Stomach (tissue), 9 donors: Measurements from ENCODE around the gene ANKRD33B. TPM values are rescaled to one million over a fixed set of nuclear protein-coding genes. Genes with fewer than 3 reads are reported as not detected.

ENCODE experiments used
- DNase-seq, 2 donors: peaks; one replicate each; pipeline versions ENCODE4 v3.0.0 to v3.0.0-alpha.2; 2013 to 2019
- H3K27ac ChIP-seq, 5 donors: fragments of 200-600 bp in 4 of 5; sonication (generic) in 4 of 5; one replicate each; pipeline ENCODE4 v1.5.1; 2013 to 2019; ENCODE audit warnings: mild to moderate bottlenecking in 1 of 5, moderate library complexity in 1 of 5
- H3K27me3 ChIP-seq, 3 donors: fragments of 200-600 bp; sonication (generic); one replicate each; pipeline ENCODE4 v1.5.1; 2017 to 2019; ENCODE audit warnings: mixed run types in 1 of 3
- H3K36me3 ChIP-seq, 4 donors: fragments of 200-600 bp; sonication (generic); 1 replicate in 3 of 4; 2 replicates in 1 of 4; pipeline ENCODE4 v1.5.1; 2016 to 2019
- H3K4me1 ChIP-seq, 4 donors: fragments of 200-600 bp; sonication (generic); one replicate each; pipeline ENCODE4 v1.5.1; 2016 to 2019
- H3K4me3 ChIP-seq, 4 donors: fragments of 200-600 bp; sonication (generic) in 3 of 4; one replicate each; pipeline ENCODE4 v1.5.1; 2016 to 2019; ENCODE audit warnings: mild to moderate bottlenecking in 1 of 4
- H3K9me3 ChIP-seq, 4 donors: fragments of 200-600 bp; sonication (generic); one replicate each; pipeline ENCODE4 v1.5.1; 2016 to 2019
- CTCF ChIP-seq, 7 experiments: fragments of 450-650 bp in 4 of 7; fragments of 200-600 bp in 3 of 7; sonication (generic) in 3 of 7; IDR thresholded peaks; one replicate each; pipeline ENCODE4 v1.5.1; 2016 to 2019; ENCODE audit warnings: antibody characterized with exemption in 7 of 7, control low read depth in 2 of 7, mild to moderate bottlenecking in 1 of 7
- EP300 ChIP-seq: sonication (generic); formaldehyde crosslinking; IDR thresholded peaks from one replicate; pipeline ENCODE4 v1.6.1; 2017; ENCODE audit warnings: antibody characterized with exemption
- POLR2A ChIP-seq, 4 donors: fragments of 450-650 bp; IDR thresholded peaks; one replicate each; pipeline ENCODE4 v1.6.1; 2016; ENCODE audit warnings: antibody characterized with exemption in 4 of 4, control low read depth in 2 of 4, mild to moderate bottlenecking in 1 of 4, moderate library complexity in 1 of 4
- POLR2AphosphoS5 ChIP-seq, 3 donors: sonication (generic); formaldehyde crosslinking; IDR thresholded peaks; one replicate each; pipeline ENCODE4 v1.6.1; 2016; ENCODE audit warnings: antibody characterized with exemption in 3 of 3
- WGBS, 5 donors: extraction: QIAGEN DNeasy Blood & Tissue Kit in 3 of 5; methylation state at CpG; one replicate each; pipeline versions ENCODE4 v1.1.5 to v1.1.7; 2013 to 2018; 5-methylcytosine and 5-hydroxymethylcytosine counted together
- intact Hi-C: fragments of 100-400 bp; cut with DNase I; formaldehyde crosslinking; loops from one replicate; pipeline ENCODE4 v1.15.1; 2023; ENCODE audit warnings: low total_unique reads
- polyA plus RNA-seq, 3 donors: library from polyadenylated mRNA; stranded (reverse); fragments of 200-250 nt; gene quantifications; one replicate each; pipeline ENCODE4 v1.2.3, GENCODE V29; 2013
- total RNA-seq, 5 donors: library from RNA; depleted of rRNA; stranded (reverse); fragments of >200 nt; gene quantifications; one replicate each; pipeline versions ENCODE4 v1.1.0 to v1.2.3, GENCODE V29; 2014 to 2016
- donor health status: healthy with polysubstance abuse.
- donor health status: Bipolar disorder and iron deficiency.
- donor health status: healthy.

The ANKRD33B gene
- total and polyA plus RNA-seq, 8 donors = 0.45 to 6.4 (median 1.8) TPM

DNA sequence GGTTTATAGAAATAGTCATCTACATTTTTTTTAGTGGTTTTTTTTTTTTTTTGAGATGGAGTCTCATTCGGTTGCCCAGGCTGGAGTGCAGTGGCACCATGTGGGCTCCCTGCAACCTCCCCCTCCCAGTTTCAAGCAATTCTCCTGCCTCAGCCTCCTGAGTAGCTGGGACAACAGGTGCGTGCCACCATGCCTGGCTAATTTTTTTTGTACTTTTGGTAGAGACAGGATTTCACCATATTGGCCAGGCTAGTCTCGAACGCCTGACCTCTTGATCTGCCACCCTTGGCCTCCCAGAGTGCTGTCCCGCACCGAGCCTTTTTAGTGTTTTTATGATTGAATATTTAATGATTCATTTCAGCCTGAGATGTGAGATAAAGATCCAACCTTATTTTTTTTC is 27.3 kb downstream of the ANKRD33B start:
- no peaks in the 10 kb centered on the region for H3K36me3 ChIP-seq
- no peak overlapping the region for H3K4me3 ChIP-seq
- TF ChIP-seq CTCF (IDR thresholded peaks at IDR 0.05) (no peak), POLR2AphosphoS5 (IDR thresholded peaks at IDR 0.05) (no peak), EP300 (no peak), POLR2A (IDR thresholded peaks at IDR 0.05) (no peak)
- H3K27ac ChIP-seq = peak overlapping the region in 1 of 5 donors; percentile 0
- no peaks in the 10 kb centered on the region for H3K9me3 ChIP-seq
- intact Hi-C loops = no loop called here
- no peak for DNase-seq
- WGBS, 5 donors = 77 to 94% (median 89%) methylated on average over 5 to 6 of the region's 6 CpGs
- no peaks in the 10 kb centered on the region for H3K27me3 ChIP-seq
- H3K4me1 ChIP-seq = peaks cover 0 to 12% (median 6%) of the 10 kb centered on the region in 4 donors

DNA sequence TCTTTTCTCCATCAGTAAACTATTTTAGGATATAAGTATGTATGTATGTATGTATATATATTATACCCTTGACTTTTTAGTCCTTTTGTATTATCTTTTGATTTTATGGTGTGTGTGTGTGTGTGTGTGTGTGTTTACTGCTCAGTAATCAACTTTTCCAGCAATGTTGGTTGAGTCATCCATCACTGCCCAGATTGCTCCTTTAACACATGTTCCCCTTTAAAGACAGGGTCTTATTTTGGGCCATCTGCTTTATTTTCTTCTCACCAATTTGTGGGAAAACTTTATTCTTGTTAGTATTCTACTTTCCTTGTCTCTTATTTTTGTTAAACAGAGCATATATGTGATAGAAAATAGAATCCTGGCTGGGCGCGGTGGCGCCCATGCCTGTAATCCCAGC is 28.1 kb downstream of the ANKRD33B start:
- H3K9me3 ChIP-seq = no peaks in the 10 kb centered on the region
- intact Hi-C loops = no loop called here
- no peaks in the 10 kb centered on the region for H3K27me3 ChIP-seq
- H3K4me1 ChIP-seq = peaks cover 0 to 13% (median 7%) of the 10 kb centered on the region in 4 donors
- no peak for DNase-seq
- TF ChIP-seq POLR2AphosphoS5 (IDR thresholded peaks at IDR 0.05) (no peak), CTCF (IDR thresholded peaks at IDR 0.05) (no peak), POLR2A (IDR thresholded peaks at IDR 0.05) (no peak), EP300 (no peak)
- H3K4me3 ChIP-seq = no peak overlapping the region
- H3K27ac ChIP-seq = no peak overlapping the region
- no peaks in the 10 kb centered on the region for H3K36me3 ChIP-seq
- 62 to 90% (median 67%) methylated on average over 3 of the region's 3 CpGs for WGBS, 5 donors

DNA sequence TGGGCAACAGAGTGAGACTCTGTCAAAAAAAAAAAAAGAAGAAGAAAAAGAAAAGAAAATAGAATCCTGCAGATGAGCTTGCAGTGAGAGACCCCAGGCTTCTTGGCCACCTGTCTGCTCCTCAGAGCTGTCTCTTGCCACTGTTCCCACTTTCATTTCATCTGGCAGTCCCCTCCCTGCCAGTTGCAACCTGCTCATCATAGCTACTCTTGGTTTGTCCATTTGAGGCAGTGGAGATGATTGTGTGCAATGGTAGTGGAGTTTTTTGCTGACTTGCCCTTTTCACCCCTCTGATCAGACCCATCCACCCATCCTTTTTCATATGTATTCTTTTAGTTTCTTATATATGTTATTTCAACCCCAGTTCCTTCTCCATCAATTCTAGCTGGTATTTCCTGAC is 28.7 kb downstream of the ANKRD33B start:
- DNase-seq = no peak
- TF ChIP-seq POLR2AphosphoS5 (IDR thresholded peaks at IDR 0.05) (no peak), POLR2A (IDR thresholded peaks at IDR 0.05) (no peak), EP300 (no peak), CTCF (IDR thresholded peaks at IDR 0.05) (no peak)
- Histone ChIP-seq H3K27ac (no peak overlapping the region), H3K27me3 (no peaks in the 10 kb centered on the region), H3K36me3 (no peaks in the 10 kb centered on the region), H3K9me3 (no peaks in the 10 kb centered on the region), H3K4me1 (peaks cover 0 to 13% (median 7%) of the 10 kb centered on the region in 4 donors), H3K4me3 (no peak overlapping the region)
- intact Hi-C loops = no loop called here

DNA sequence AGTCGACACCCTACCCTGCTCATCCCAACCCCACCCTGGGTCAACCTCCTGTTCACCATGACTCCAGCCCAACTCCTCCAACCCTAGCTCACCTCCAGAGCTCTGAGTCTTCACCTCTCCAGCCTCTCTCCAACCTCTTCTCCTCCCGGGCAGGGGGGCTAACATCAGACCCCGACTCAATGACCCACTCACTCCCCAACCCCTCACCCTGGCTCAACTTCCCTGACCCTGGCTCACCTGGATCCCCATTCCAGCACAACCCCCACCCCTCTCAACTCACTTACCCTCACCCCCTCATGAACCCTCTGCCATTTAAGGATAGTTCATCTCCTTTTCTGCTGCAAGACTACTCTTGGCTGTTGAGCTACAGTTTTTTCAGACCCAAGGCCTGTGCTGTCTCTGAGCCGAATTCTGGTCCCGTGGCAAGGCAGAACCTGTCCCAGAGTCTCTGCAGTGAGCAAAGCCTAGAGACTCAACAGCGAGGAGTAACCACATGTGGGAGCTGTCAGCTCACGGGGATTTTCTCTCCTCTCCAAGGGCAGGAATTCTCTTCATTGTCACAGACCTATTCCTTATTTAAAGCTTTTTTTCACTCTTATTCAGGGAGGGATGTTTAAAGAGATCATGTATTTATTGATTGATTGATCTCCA is 29.8 kb downstream of the ANKRD33B start:
- Histone ChIP-seq H3K4me1 (peaks cover 0 to 13% (median 7%) of the 10 kb centered on the region in 4 donors), H3K36me3 (no peaks in the 10 kb centered on the region), H3K9me3 (no peaks in the 10 kb centered on the region), H3K27me3 (no peaks in the 10 kb centered on the region), H3K4me3 (no peak overlapping the region), H3K27ac (no peak overlapping the region)
- no peak for DNase-seq
- TF ChIP-seq EP300 (no peak), CTCF (IDR thresholded peaks at IDR 0.05) (no peak), POLR2A (IDR thresholded peaks at IDR 0.05) (no peak), POLR2AphosphoS5 (IDR thresholded peaks at IDR 0.05) (no peak)
- intact Hi-C loops = no loop called here
- 74 to 91% (median 80%) methylated on average over 7 of the region's 7 CpGs for WGBS, 5 donors
